ENCODE data around the gene SART1. TPM values are rescaled to one million over a fixed set of nuclear protein-coding genes. Genes with fewer than 3 reads are reported as not detected.

The SART1 gene
- total RNA-seq, 1 donor = 22.4 TPM

DNA sequence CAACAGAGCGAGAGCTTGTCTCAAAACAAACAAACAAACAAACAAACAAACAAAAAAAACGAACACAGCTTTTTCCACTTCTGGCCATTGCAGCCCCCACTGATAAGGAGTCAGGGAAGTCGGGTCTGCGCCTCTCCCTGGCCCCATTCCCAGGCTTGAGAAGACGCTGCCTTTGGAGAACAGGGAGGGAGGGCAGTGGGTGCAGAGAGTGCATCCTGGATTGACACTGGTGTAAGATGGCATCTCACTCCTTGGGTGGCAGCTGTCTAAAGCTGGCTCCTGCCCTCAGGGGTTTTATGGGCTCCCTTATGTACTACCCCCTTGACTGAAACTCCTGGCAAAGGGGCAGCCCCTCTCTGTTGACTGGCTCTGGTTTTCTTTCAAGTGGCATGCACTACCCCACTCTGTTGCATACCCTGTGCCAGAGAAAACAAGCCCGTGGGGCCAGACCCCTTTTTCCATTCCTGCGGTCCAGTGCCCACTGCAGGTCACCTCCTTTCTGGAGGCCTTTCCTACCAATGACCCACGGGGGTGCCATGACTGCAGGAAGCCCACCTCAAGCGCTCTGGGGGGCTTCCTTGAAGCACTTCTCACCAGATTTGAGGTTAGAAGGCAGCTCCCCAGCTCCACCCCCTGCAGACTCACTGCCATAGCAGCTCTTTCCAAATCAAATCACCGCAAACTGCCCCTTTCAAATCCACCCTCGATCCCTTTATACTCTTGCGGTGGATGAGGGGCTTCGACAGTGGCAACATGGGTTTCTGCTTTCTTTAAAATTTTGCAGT, 29.6 kb upstream of the SART1 start:
- no peaks in the 10 kb centered on the region for H3K9me3 ChIP-seq (ENCODE audit: low read depth, low read length)
- no peaks in the 10 kb centered on the region for H4K20me1 ChIP-seq (ENCODE audit: insufficient read depth, low read length)
- H3K36me3 ChIP-seq (ENCODE audit: insufficient read depth, low read length) = no peaks in the 10 kb centered on the region
- no peak overlapping the region for H3K27ac ChIP-seq (ENCODE audit: low read depth, low read length)
- peaks cover 21% of the 10 kb centered on the region for H3K4me1 ChIP-seq (ENCODE audit: insufficient read depth, low read length)
- peak overlapping the region; percentile 67 for H2AFZ ChIP-seq (ENCODE audit: low read length)
- peak; percentile 59 for DNase-seq (ENCODE audit: insufficient read length, low spot score, missing footprints)
- H3K4me3 ChIP-seq (ENCODE audit: insufficient read depth, low read length) = no peak overlapping the region
- H3K79me2 ChIP-seq (ENCODE audit: insufficient read depth, low read length) = no peaks in the 10 kb centered on the region
- peak overlapping the region; percentile 30 for H3K4me2 ChIP-seq (ENCODE audit: insufficient read depth, low read length)
- no peaks in the 10 kb centered on the region for H3K27me3 ChIP-seq (ENCODE audit: insufficient read depth, low read length)
- TF ChIP-seq, protein P1, sequence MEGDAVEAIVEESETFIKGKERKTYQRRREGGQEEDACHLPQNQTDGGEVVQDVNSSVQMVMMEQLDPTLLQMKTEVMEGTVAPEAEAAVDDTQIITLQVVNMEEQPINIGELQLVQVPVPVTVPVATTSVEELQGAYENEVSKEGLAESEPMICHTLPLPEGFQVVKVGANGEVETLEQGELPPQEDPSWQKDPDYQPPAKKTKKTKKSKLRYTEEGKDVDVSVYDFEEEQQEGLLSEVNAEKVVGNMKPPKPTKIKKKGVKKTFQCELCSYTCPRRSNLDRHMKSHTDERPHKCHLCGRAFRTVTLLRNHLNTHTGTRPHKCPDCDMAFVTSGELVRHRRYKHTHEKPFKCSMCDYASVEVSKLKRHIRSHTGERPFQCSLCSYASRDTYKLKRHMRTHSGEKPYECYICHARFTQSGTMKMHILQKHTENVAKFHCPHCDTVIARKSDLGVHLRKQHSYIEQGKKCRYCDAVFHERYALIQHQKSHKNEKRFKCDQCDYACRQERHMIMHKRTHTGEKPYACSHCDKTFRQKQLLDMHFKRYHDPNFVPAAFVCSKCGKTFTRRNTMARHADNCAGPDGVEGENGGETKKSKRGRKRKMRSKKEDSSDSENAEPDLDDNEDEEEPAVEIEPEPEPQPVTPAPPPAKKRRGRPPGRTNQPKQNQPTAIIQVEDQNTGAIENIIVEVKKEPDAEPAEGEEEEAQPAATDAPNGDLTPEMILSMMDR (IDR thresholded peaks at IDR 0.05; ENCODE audit: extremely low read depth, low read depth, low read length) = peak; percentile 28

DNA sequence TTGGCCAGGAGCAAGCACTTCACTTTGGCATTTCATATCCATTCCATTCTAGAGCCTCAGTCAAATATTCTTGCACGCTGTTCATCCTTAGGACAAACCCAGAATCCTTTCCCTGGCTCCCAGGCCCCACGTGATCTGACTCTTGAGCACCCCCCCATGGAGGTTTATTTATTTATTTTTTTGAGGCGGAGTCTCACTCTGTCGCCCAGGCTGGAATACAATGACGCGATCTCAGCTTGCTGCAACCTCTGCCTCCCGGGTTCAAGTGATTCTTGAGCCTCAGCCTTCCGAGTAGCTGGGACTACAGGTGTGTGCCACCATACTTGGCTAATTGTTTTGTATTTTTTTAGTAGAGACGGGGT, 29.0 kb upstream of the SART1 start:
- peak overlapping the region; percentile 67 for H2AFZ ChIP-seq (ENCODE audit: low read length)
- H3K27ac ChIP-seq (ENCODE audit: low read depth, low read length) = no peak overlapping the region
- no peak overlapping the region for H3K4me3 ChIP-seq (ENCODE audit: insufficient read depth, low read length)
- no peaks in the 10 kb centered on the region for H3K9me3 ChIP-seq (ENCODE audit: low read depth, low read length)
- peaks cover 21% of the 10 kb centered on the region for H3K4me1 ChIP-seq (ENCODE audit: insufficient read depth, low read length)
- peak overlapping the region; percentile 30 for H3K4me2 ChIP-seq (ENCODE audit: insufficient read depth, low read length)
- no peaks in the 10 kb centered on the region for H3K36me3 ChIP-seq (ENCODE audit: insufficient read depth, low read length)
- H3K27me3 ChIP-seq (ENCODE audit: insufficient read depth, low read length) = no peaks in the 10 kb centered on the region
- TF ChIP-seq, protein P1 (IDR thresholded peaks at IDR 0.05; ENCODE audit: extremely low read depth, low read depth, low read length) = peak; percentile 23
- DNase-seq (ENCODE audit: insufficient read length, low spot score, missing footprints) = peak; percentile 57
- H3K79me2 ChIP-seq (ENCODE audit: insufficient read depth, low read length) = no peaks in the 10 kb centered on the region
- H4K20me1 ChIP-seq (ENCODE audit: insufficient read depth, low read length) = no peaks in the 10 kb centered on the region

DNA sequence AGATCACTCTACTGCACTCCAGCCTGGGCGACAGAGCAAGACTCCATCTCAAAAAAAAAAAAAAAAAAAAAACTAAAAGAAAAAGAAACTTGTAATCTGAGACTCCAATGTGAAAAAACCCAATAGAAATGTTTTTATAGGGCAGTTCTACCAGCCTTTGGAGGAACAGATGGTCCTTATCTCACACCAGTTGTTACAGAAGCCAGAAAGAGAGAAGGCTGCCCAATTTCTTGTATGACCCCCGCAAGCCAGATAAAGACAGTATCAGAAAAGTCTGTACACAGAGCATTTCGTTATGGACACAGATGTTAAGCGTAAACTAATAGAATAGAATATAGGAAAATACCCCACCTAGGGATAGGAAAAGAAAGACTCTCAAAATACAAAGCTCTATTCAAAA, 27.5 kb upstream of the SART1 start:
- no peak for DNase-seq (ENCODE audit: insufficient read length, low spot score, missing footprints)
- no peaks in the 10 kb centered on the region for H3K27me3 ChIP-seq (ENCODE audit: insufficient read depth, low read length)
- no peaks in the 10 kb centered on the region for H3K36me3 ChIP-seq (ENCODE audit: insufficient read depth, low read length)
- H3K27ac ChIP-seq (ENCODE audit: low read depth, low read length) = no peak overlapping the region
- no peak overlapping the region for H3K4me3 ChIP-seq (ENCODE audit: insufficient read depth, low read length)
- no peaks in the 10 kb centered on the region for H4K20me1 ChIP-seq (ENCODE audit: insufficient read depth, low read length)
- TF ChIP-seq, protein P1 (IDR thresholded peaks at IDR 0.05; ENCODE audit: extremely low read depth, low read depth, low read length) = no peak
- no peaks in the 10 kb centered on the region for H3K9me3 ChIP-seq (ENCODE audit: low read depth, low read length)
- H3K79me2 ChIP-seq (ENCODE audit: insufficient read depth, low read length) = no peaks in the 10 kb centered on the region
- H3K4me2 ChIP-seq (ENCODE audit: insufficient read depth, low read length) = no peak overlapping the region
- peaks cover 15% of the 10 kb centered on the region for H3K4me1 ChIP-seq (ENCODE audit: insufficient read depth, low read length)
- no peak overlapping the region for H2AFZ ChIP-seq (ENCODE audit: low read length)

DNA sequence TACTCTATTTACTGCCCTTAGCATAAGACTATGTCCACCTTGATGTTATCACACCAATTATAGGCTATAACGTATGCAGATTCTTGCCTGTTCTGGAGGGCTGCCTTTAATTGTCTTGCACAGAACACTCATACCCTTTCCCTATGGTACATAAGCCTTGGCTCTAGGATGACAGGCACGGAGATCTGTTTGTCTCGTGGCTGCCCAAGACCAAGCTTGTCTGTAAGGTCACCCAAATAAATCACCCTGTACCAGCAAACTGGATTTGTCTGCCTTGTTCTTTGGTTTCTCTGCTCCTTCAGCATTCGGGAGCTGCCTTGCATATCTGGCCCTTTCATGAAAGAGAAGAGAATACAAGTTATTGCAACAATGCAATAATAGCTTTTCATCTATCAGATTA, 23.8 kb upstream of the SART1 start:
- no peaks in the 10 kb centered on the region for H3K36me3 ChIP-seq (ENCODE audit: insufficient read depth, low read length)
- H3K79me2 ChIP-seq (ENCODE audit: insufficient read depth, low read length) = no peaks in the 10 kb centered on the region
- H4K20me1 ChIP-seq (ENCODE audit: insufficient read depth, low read length) = no peaks in the 10 kb centered on the region
- no peak overlapping the region for H3K4me2 ChIP-seq (ENCODE audit: insufficient read depth, low read length)
- peaks cover 20% of the 10 kb centered on the region for H3K4me1 ChIP-seq (ENCODE audit: insufficient read depth, low read length)
- no peak overlapping the region for H3K27ac ChIP-seq (ENCODE audit: low read depth, low read length)
- no peaks in the 10 kb centered on the region for H3K27me3 ChIP-seq (ENCODE audit: insufficient read depth, low read length)
- H2AFZ ChIP-seq (ENCODE audit: low read length) = no peak overlapping the region
- no peaks in the 10 kb centered on the region for H3K9me3 ChIP-seq (ENCODE audit: low read depth, low read length)
- TF ChIP-seq, protein P1 (IDR thresholded peaks at IDR 0.05; ENCODE audit: extremely low read depth, low read depth, low read length) = no peak
- no peak overlapping the region for H3K4me3 ChIP-seq (ENCODE audit: insufficient read depth, low read length)
- DNase-seq (ENCODE audit: insufficient read length, low spot score, missing footprints) = no peak
